ENCODE measurements around the gene CHD1.

- TF ChIP-seq CTCF (IDR thresholded peaks at IDR 0.05) (no peak), POLR2A (IDR thresholded peaks at IDR 0.05) (no peak)
Observed at GRCh38 chr5:98827588-98828284, 101.1 kb downstream of the CHD1 start.

Measured in body of pancreas (tissue), 4 donors.